ENCODE measurements around the gene RELN. TPM values are rescaled to one million over a fixed set of nuclear protein-coding genes. Genes with fewer than 3 reads are reported as not detected.

RELN gene
- total and polyA plus RNA-seq, 2 experiments from 2014 or later = 3.9 to 22.0 TPM

DNA sequence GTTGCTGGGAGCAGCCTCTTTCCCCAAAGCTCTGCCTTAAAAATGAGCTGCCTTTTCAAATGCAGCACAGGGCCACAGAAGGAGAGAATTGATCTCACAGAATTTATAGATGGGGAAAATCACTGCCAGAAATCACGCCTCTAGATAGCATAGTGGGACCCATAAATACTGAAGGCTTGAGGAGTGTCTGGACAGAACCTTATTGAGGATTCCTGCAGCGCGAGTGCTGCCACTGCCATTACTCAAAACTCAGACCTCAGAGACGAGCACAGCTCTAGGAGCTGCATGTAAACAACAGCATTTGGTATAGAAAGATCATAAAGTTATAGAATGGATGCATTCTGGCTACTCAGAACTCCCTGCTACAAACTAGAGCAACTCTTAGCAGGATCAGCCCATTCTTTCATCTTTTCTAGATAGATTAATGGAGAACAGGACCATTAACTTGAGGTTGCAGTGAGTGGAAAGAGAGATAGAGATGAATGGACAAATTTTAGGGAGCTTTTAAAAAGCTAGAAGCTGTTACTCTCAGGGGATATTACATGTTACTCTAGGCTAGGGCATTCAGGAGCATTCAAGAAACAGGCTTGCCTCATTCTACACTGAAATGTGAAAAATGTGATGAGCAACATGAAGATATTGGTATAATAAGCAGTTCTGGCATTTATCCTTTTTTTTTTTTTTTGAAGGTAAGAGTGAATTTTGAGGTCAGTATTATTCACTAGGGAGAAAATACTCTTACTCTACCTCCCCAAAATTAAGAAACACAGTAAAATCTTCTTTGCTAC is 276.3 kb downstream of the RELN start:
- no peak overlapping the region for H2AFZ ChIP-seq
- H4K20me1 ChIP-seq (ENCODE audit: insufficient read depth, poor library complexity, severe bottlenecking) = no peaks in the 10 kb centered on the region
- TF ChIP-seq, protein P1, sequence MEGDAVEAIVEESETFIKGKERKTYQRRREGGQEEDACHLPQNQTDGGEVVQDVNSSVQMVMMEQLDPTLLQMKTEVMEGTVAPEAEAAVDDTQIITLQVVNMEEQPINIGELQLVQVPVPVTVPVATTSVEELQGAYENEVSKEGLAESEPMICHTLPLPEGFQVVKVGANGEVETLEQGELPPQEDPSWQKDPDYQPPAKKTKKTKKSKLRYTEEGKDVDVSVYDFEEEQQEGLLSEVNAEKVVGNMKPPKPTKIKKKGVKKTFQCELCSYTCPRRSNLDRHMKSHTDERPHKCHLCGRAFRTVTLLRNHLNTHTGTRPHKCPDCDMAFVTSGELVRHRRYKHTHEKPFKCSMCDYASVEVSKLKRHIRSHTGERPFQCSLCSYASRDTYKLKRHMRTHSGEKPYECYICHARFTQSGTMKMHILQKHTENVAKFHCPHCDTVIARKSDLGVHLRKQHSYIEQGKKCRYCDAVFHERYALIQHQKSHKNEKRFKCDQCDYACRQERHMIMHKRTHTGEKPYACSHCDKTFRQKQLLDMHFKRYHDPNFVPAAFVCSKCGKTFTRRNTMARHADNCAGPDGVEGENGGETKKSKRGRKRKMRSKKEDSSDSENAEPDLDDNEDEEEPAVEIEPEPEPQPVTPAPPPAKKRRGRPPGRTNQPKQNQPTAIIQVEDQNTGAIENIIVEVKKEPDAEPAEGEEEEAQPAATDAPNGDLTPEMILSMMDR (IDR thresholded peaks at IDR 0.05; ENCODE audit: poor library complexity) = no peak
- TF ChIP-seq EZH2phosphoT487 (IDR thresholded peaks at IDR 0.05; ENCODE audit: low read depth, severe bottlenecking, unreplicated experiment) (no peak), EZH2 (IDR thresholded peaks at IDR 0.05; ENCODE audit: borderline replicate concordance) (no peak)
- DNase-seq (ENCODE audit: low spot score) = no peak
- H3K4me1 ChIP-seq (ENCODE audit: insufficient read depth) = no peaks in the 10 kb centered on the region
- no peak overlapping the region for H3K4me3 ChIP-seq
- H3K9me2 ChIP-seq (replicated peaks; ENCODE audit: insufficient read depth) = no peaks in the 10 kb centered on the region
- H3K4me2 ChIP-seq = no peak overlapping the region
- H3K27me3 ChIP-seq = no peaks in the 10 kb centered on the region
- H3K9me3 ChIP-seq (ENCODE audit: low read depth) = no peaks in the 10 kb centered on the region
- no peak overlapping the region for H3K27ac ChIP-seq
- WGBS (ENCODE audit: low lambda C conversion rate, missing lambda C conversion rate) = 75% methylated on average over 4 of the region's 4 CpGs
- no peaks in the 10 kb centered on the region for H3K36me3 ChIP-seq (replicated peaks; ENCODE audit: insufficient read depth, low read depth)
- no peaks in the 10 kb centered on the region for H3K79me2 ChIP-seq

DNA sequence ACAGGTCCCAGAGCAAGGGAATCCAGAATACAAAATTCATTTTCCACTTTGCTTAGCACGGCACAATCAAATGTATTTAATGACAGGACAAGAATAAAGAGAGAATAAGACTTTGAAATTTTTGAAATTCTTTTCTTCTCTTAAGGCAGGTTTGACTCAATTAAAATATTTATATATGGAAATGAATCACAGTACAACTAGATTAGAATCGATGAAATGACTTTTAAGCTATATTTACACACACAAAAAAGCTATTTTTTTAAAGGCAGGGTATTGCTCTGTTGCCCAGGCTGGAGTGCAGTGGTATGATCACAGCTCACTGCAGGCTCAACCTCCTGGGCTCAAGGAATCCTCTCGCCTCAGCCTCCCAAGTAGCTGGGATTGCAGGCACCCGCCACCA is 278.0 kb downstream of the RELN start:
- no peak for DNase-seq (ENCODE audit: low spot score)
- no peak for TF ChIP-seq EZH2 (IDR thresholded peaks at IDR 0.05; ENCODE audit: borderline replicate concordance)
- TF ChIP-seq EZH2phosphoT487 (IDR thresholded peaks at IDR 0.05; ENCODE audit: low read depth, severe bottlenecking, unreplicated experiment) = no peak
- TF ChIP-seq, protein P1 (IDR thresholded peaks at IDR 0.05; ENCODE audit: poor library complexity) = no peak
- H3K9me2 ChIP-seq (replicated peaks; ENCODE audit: insufficient read depth) = no peaks in the 10 kb centered on the region
- H4K20me1 ChIP-seq (ENCODE audit: insufficient read depth, poor library complexity, severe bottlenecking) = no peaks in the 10 kb centered on the region
- no peak overlapping the region for H2AFZ ChIP-seq
- no peaks in the 10 kb centered on the region for H3K27me3 ChIP-seq
- 88% methylated on average over 4 of the region's 4 CpGs for WGBS (ENCODE audit: low lambda C conversion rate, missing lambda C conversion rate)
- no peaks in the 10 kb centered on the region for H3K4me1 ChIP-seq (ENCODE audit: insufficient read depth)
- no peaks in the 10 kb centered on the region for H3K9me3 ChIP-seq (ENCODE audit: low read depth)
- H3K27ac ChIP-seq = no peak overlapping the region
- H3K79me2 ChIP-seq = no peaks in the 10 kb centered on the region
- no peak overlapping the region for H3K4me3 ChIP-seq
- H3K4me2 ChIP-seq = no peak overlapping the region
- H3K36me3 ChIP-seq (replicated peaks; ENCODE audit: insufficient read depth, low read depth) = no peaks in the 10 kb centered on the region

DNA sequence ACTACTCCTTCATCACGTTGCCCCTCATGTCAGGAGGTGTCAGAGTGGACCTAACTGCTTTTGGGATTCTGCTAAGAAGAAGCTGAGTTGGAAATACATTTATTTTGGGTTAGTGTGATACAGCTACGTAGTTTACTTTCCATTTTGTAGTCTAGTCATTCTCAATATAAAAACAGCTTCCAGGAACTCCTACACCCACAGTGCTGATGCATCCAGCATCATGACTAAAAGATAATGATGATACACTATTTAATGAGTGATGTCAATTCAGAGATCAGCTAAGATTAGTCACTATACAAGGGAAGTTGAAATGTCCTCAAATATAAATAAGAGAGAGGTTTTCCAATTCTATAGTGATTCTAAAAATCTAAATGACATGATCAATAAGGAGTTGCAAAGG is 279.2 kb downstream of the RELN start:
- H3K9me3 ChIP-seq (ENCODE audit: low read depth) = no peaks in the 10 kb centered on the region
- H3K4me2 ChIP-seq = no peak overlapping the region
- H4K20me1 ChIP-seq (ENCODE audit: insufficient read depth, poor library complexity, severe bottlenecking) = no peaks in the 10 kb centered on the region
- no peaks in the 10 kb centered on the region for H3K27me3 ChIP-seq
- DNase-seq (ENCODE audit: low spot score) = no peak
- H3K36me3 ChIP-seq (replicated peaks; ENCODE audit: insufficient read depth, low read depth) = no peaks in the 10 kb centered on the region
- H3K4me1 ChIP-seq (ENCODE audit: insufficient read depth) = no peaks in the 10 kb centered on the region
- TF ChIP-seq, protein P1 (IDR thresholded peaks at IDR 0.05; ENCODE audit: poor library complexity) = no peak
- TF ChIP-seq EZH2phosphoT487 (IDR thresholded peaks at IDR 0.05; ENCODE audit: low read depth, severe bottlenecking, unreplicated experiment) (no peak), EZH2 (IDR thresholded peaks at IDR 0.05; ENCODE audit: borderline replicate concordance) (no peak)
- H3K9me2 ChIP-seq (replicated peaks; ENCODE audit: insufficient read depth) = no peaks in the 10 kb centered on the region
- H3K27ac ChIP-seq = no peak overlapping the region
- 70% methylated on average over 2 of the region's 2 CpGs for WGBS (ENCODE audit: low lambda C conversion rate, missing lambda C conversion rate)
- H2AFZ ChIP-seq = no peak overlapping the region
- no peaks in the 10 kb centered on the region for H3K79me2 ChIP-seq
- no peak overlapping the region for H3K4me3 ChIP-seq

Measured in hepatocyte (in vitro differentiated cells).